Stimulated activated CD4-positive, alpha-beta T cell treated with anti-CD3 and anti-CD28 coated beads, Interleukin-4, amount 100 ng/mL, for 1 hour (primary cell): ENCODE measurements around the gene SRSF8.
"Not testable (repeated sequence)": the region's sequence is repeated elsewhere in the genome, so short reads cannot be mapped to it uniquely, and the experiment has no call there.

Experiments
- DNase-seq: peaks from one replicate; pipeline ENCODE4 v3.0.0-alpha.2; 2020

Gene SRSF8, protein sequence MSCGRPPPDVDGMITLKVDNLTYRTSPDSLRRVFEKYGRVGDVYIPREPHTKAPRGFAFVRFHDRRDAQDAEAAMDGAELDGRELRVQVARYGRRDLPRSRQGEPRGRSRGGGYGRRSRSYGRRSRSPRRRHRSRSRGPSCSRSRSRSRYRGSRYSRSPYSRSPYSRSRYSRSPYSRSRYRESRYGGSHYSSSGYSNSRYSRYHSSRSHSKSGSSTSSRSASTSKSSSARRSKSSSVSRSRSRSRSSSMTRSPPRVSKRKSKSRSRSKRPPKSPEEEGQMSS

DNA sequence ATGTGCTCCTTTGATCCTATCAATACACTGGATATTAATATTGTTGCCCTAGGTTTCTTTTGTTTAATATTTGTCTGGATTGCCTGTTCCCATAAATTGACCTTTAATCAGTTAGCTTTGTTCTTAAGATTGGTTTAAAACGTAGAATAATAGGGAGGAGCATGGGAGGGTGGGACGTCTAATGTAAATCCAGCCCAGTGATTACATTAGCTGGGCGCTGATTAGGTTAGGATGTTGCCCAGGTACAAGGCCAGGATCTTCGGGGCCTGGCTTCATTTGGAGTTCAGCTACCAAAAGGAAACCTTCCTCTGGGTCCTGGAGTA, at the start of gene SRSF8:
TSS of gene SRSF8 (plus strand) at position 204 of the 323 bp plus-strand sequence. CDS start 308 bp downstream, outside the sequence.
- DNase-seq, result no peak

DNA sequence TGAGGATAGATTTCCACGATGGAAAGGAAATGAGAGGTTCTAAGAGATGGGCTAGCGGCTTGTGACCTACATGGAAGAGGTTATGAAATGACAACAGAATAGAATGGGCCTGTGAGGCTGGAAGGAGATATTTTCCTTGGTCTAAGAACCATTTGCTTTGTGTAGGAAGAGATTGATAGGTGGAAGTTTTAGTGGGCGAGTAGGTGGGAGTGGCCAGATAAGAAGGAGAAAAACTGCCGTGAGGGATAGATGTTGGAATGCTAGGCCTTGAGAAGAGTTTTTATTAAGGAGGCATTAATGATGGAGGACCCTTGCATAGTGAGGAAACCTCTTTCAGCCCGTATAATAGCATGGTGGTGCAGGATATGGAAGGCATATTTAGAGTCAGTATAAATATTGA, 45.3 kb upstream of the SRSF8 start:
- not testable (repeated sequence) for DNase-seq

DNA sequence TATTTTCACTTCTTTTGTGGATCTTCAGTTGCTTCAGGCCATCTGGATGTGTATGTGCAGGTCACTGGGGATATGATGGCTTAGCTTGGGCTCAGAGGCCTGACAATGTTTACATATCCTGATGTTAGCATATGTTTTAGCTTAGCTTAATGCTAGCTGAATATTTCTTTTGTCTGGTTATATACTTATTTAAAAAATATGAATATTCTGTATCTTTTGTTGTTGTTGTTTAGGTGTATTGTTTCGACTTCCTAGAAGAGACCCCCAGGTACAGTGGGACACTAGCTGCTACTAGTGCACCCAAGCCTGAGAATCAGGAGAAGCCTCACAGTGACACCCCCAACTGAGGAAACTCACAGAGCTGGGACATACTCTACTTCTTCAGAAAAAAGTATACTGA, 41.8 kb upstream of the SRSF8 start, which contains the start of gene KDM4E:
TSS of gene KDM4E (plus strand) at position 301 of the 400 bp plus-strand sequence. CDS start 300 bp downstream, outside the sequence.
- DNase-seq, result no peak

DNA sequence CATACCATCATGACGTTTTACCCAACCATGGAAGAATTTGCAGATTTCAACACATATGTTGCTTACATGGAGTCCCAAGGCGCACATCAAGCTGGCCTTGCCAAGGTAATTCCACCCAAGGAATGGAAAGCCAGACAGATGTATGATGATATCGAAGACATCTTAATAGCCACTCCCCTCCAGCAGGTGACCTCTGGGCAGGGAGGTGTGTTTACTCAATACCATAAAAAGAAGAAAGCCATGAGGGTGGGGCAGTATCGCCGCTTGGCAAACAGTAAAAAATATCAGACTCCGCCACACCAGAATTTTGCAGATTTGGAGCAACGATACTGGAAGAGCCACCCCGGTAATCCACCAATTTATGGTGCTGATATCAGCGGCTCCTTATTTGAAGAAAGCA, 41.1 kb upstream of the SRSF8 start:
- DNase-seq, result not testable (repeated sequence)

DNA sequence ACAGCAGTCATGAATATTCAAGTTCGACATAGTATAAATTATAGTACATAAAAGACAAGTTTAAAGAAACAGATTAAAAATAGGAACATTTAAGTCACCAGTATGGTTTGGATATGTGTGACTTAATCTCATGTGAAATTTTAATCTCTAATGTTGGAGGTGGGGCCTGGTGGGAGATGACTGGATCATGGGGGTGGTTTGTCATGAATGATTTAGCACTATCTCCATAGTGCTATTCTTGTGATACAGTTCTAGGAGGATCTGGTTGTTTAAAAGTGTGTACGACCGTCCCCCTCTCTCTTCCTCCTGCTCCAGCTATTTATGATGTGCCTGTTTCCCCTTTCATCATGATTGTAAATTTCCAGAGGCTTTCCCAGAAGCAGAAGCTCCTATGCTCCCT, 38.4 kb upstream of the SRSF8 start:
- DNase-seq, result no peak

DNA sequence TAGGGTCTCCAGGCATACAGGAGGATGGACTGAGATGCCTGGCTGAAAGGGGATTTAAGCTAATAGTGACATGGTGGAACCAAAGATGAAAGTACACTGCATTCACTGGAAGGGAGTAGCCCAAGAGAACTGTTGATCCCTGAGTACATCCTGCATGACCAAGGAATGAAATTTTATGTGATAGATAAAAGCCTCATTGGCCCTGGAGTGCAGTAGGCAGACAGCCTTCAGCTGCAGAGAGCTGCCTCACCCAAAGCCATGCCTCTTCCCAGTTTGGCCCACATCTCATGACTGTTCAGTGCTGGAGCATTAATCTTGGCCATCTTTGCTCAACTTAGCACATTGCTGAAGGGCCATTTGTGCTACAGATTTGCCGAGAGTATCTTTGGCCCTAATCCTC, 33.7 kb upstream of the SRSF8 start:
- DNase-seq, result no peak

DNA sequence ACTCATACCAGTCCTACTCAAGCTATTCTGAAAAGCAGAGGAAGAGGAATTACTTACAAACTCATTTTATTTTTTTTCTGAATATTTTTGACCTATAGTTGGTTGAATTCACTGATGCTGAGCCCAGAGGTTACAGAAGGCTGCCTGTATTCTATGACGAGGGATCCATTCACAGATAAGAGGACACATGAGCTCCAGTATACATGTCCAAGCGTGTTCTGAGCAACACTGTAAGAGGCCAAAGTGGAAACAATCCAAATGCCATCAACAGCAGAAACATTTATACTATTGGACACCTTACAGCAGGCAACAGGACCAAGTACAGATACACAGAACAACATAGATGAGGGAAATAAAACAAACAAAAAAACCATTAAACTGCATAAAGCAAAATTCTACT, 31.4 kb upstream of the SRSF8 start:
- no peak for DNase-seq

DNA sequence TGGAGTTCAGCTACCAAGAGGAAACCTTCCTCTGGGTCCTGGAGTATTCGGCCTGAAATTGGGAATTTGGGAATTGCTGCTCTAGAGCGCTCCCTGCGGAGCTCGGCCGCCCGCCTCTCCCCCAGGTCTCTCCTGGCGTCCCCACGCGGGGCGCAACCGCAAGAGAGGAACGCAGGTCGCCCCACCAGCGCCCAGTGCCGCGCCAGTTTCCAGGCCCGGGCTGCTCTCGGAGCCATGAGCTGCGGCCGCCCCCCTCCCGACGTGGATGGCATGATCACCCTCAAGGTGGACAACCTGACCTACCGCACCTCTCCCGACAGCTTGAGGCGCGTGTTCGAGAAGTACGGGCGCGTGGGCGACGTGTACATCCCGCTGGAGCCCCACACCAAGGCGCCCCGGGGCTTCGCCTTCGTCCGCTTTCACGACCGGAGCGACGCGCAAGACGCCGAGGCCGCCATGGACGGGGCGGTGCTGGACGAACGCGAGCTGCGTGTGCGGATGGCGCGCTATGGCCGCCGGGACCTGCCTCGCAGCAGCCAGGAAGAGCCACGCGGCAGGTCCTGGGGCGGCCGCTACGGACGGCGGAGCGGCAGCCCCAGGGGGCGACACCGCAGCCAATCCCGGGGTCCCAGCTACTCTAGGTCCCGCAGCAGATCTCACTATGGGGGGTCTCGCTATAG, 29.2 kb upstream of the SRSF8 start:
- peak; percentile 13 for DNase-seq

DNA sequence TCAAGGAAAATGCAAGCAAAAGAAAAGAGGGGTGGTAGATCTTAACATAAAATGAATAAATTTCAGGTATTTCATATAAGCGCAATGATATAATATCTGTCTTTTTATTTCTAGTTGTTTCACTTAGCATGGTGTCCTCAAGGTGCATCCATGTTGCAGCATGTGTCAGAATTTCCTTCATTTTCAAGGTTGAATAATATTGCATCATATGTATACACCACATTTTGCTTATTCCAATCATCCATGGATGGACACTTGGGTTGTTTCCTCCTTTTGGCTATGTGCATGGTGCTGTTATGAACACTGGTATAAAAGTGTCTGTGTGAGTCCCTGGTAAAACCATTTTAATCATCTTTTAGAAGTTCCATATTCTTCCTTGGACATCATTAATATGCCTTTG, 24.5 kb upstream of the SRSF8 start:
- DNase-seq, result no peak

DNA sequence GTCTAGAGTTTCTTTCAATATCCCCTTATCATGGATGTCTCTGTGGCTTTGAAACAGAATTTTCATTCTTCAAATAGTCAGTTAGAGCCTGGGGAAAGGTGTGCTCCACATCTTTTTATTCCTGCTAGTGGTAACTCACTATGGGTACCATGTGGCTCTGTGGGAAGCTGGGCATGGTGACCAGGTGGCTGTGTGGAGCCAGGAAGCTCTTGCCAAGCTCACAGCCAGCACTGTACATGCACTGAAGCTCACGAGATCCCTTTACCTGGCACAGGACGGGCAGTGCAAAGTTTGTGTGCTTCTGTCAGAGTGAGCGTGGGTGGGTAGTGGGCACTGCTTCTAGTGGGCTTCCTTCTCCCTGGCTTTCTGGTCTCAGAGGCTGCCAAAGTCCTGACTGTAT, 23.8 kb upstream of the SRSF8 start:
- no peak for DNase-seq

DNA sequence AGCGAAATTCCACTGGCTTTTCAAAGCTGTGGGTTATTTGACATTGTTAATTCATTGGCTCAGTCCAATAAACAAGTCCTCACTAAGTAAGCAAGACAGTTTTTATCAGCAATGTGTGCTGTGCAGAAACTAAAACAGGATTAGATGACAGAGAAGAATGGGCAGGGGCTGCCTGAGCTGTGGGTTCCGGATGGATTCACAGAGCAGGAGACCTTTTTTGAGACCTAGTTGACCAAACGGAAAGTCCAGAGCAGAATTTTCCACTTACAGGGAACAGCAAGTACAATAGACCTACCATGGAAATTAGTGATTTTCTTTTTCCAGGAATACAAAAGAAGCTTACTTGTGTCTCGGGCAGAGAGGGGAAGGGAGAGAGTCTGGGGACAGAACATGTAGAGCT, 22.7 kb upstream of the SRSF8 start:
- DNase-seq, result no peak

DNA sequence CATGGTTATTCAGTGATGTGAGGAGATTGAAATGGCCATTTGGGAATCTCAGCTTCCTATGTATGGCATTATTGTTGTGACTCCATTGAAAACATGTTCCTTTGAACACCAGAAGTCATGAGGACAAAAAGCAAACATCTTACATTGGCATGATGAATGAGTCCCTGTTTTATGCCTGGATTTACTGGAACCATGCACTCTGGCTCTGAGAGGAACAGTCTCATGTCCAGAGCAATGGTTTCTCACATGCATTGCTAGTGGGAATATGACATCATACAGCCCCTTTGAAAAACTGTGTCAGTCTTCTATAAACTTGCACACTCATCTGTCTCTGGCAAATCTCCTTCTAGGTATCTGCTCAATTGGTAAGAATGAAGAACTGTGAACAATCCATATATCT, 20.9 kb upstream of the SRSF8 start:
- DNase-seq, result no peak

DNA sequence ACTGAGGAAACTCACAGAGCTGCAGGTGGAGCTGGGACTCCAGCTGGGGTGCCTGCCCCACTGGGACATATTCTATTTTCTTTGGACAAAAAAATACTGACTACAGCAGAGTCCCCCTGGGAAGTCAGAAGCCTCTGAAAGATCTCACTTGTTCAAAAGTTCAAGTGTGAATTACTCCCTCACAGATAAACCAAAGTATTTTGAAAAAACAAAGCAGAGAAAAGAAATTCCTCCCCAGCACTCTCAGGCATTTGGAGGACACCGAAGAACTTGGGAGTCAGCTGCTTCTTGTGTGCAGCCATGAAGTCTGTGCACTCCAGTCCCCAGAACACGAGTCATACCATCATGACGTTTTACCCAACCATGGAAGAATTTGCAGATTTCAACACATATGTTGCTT, 17.6 kb upstream of the SRSF8 start, which contains the start of gene KDM4F:
TSS of gene KDM4F (plus strand) at position 301 of the 400 bp plus-strand sequence.
- not testable (repeated sequence) for DNase-seq

DNA sequence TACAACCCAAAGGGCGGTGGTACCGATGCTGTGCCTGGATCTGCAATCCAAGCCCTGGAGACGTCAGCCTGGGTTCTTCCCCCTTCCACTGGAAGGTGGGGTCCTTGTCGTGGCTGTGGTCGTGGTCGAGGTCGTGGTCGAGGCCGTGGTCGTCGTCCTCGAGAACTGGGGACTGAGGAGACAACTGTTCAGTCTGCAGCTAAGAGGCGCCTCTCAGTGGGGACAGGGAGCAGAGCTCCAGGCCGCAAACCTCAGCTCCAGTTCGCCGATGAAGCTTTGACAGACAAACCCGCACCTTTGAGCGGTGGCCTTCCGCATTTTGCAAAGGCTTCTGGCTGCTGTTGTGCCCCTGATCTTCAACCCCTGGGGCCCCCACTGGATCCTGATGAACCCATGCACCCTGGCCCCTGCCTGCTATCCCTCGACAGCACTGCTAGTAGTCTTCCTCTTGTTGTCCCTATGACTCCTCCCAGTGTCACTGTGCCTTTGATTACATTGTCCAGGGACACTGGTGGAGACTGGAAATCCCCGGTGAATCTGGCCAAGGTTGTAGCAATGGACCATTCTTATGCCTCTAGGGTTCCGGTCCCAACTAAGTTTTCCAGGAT, 16.0 kb upstream of the SRSF8 start:
- DNase-seq, result no peak

DNA sequence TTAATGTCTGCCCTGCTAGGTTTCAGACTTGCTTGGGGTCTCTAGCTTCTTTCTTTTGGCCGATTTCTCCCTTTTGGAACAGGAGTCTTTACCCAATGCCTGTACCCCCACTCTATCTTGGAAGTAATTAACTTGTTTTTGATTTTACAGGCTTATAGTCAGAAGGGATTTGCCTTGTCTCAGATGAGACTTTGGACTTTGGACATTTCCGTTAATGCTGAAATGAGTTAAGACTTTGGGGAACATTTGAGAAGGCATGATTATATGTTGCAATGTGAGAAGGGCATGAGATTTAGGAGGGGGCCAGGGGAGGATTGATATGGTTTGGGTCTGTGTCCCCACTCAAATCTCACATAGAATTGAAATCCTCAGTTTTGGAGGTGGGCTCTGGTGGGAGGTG, 12.4 kb upstream of the SRSF8 start:
- DNase-seq, result no peak

DNA sequence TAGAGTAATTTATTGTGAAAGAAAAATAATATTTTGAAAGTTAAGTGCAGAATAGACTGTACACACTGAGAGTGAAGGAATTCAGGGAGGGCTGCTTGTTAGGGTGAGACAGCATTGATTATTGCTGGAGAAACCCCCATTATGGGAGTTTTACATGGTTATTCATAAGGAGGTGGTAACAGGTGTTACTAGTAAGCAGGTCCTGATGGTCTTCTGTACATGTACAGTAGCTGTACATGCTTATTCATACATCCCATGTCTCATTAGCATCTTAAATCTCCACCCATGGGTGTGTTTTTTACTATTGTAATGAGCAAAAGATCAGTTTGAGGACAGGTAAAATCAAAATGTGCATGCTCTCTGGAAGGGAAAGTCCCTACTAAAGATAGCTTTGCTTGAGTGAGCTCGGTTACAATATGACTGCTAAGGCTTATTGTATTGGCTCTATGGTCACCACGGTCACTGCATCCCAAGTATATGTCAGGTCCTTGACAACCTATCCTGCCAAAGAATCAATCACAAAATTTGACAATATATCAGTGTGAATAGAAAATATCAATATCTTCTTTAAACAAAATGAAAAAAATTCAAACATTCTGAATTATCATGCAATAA, 11.3 kb upstream of the SRSF8 start:
- DNase-seq, result no peak

DNA sequence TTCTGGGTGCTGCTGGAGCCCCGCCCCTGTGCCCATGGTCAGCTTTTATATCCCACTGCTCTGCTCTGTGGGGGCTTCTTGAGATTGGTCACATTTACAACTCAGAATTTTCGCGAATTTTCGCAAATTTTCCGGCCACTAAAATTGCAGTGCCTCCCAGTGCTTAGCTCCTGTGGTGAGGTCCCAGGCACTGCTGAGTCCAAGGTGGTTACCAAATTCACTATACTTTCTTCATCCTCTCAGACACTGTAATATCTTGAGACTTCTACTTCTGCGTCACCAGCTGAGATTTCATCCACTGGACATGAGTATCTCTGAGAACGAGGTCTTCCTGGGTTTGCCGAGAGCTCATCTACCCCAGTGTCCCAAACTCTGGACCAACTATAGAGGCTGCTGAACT, 8.8 kb upstream of the SRSF8 start:
- DNase-seq, result no peak

DNA sequence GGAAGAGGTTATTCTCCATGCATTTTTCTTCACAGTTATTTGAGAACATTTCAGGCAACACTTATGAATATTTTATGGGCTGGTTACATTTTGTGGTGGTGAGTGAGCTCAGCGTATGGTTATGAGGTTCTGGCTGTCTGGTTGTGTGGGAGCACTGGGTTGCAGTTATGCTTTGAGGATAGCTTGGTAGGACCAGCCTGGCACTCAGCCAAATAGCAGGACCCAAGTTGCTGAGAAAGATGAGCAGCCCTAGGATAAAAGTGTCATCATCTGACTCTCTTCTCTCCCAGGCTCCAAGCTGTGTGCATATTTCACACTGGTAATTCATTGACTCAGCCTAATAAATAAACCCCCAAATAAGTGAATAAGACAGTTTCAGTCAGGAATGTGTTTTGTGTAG, 8.1 kb upstream of the SRSF8 start:
- DNase-seq, result no peak

DNA sequence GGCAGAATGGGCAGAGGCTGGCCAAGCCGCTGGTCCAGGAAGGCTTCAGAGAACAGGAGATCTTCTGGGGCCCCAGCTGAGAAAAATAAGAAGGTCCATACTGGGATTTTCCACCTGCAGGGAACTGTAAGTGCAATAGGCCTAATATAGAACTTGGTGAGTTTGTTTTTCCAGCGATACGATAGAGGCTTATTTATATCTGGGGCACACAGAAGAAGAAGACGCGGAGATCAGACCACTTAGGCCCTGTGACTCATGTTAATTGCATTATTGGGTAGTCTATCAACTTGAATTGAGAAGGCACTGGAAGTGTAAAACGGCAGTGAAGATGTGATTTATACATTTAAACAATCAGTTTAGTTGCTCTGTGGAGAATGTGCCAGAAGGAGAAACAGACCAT, 7.7 kb upstream of the SRSF8 start:
- no peak for DNase-seq

DNA sequence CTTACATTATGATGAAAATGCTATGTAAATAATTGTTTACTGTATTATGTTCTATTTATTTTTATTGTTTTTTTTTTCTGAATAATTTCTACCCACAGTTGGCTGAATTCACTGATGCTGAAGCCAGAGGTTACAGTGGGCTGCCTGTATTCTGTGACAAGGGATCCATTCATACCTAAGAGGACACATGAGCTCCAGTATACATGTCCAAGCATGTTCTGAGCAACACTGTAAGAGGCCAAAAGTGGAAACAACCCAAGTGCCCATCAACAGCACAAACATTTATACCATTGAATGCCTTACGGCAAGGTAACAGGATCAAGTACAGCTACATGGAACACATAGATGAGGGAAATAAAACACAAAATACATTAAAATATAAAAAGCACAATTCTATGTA, 1.4 kb upstream of the SRSF8 start:
- DNase-seq, result no peak

DNA sequence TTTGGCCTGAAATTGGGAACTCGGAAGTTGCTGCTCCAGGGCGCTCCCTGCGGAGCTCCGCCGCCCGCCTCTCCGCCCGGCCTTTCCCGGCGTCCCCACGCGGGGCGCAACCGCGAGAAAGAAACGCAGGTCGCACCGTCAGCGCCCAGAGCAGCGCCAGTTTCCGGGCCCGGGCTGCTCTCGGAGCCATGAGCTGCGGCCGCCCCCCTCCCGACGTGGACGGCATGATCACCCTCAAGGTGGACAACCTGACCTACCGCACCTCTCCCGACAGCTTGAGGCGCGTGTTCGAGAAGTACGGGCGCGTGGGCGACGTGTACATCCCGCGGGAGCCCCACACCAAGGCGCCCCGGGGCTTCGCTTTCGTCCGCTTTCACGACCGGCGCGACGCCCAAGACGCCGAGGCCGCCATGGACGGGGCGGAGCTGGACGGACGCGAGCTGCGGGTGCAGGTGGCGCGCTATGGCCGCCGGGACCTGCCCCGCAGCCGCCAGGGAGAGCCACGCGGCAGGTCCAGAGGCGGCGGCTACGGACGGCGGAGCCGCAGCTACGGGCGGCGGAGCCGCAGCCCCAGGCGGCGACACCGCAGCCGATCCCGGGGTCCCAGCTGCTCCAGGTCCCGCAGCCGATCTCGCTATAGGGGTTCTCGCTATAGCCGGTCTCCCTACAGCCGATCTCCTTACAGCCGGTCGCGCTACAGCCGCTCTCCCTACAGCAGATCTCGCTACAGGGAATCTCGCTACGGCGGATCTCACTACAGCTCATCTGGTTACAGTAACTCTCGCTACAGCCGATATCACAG, 521 bp downstream of the SRSF8 start:
- peak; percentile 78 for DNase-seq

DNA sequence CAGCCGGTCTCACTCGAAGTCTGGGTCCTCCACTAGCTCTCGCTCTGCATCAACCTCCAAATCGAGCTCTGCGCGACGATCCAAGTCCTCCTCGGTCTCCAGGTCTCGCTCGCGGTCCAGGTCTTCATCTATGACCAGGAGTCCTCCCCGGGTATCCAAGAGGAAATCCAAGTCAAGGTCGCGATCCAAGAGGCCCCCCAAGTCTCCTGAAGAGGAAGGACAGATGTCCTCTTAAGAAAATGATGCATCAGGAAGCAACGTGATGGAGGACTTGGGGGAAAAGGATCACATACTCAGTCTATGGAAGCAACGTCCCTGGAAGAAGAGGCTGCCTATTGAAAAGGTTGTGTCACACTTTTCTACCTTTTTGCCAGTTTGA, 1.1 kb downstream of the SRSF8 start:
- DNase-seq, result no peak

DNA sequence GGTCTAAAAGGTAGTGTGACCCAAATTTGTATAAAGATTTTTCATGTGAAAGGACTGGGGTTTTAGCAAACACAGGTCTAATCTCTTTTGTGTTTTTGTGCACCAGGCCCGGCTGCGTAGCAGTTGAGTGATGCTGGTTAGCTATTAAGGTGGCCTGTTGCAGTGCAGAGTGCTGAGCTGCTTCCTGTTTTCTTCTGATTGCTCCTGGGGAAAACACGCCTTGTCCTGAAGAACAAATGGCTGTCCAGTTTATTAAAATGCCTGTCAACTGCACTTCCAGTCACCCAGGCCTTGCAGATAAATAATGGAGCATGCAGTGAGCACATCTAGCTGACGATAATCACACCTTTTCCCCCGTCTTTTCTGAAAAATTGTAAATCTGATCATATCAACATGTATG, 1.8 kb downstream of the SRSF8 start:
- peak; percentile 51 for DNase-seq
